PFSK-1 (cell line): ENCODE results near the gene FAM170A.

ENCODE experiments used
- FOXP2 ChIP-seq: optimal IDR thresholded peaks from 2 replicates; pipeline ENCODE3; 2011; ENCODE audit warnings: borderline replicate concordance, control low read depth, inconsistent platforms; ENCODE audit not compliant: insufficient read depth; ENCODE audit errors: extremely low read length, extremely low read depth
- POLR2AphosphoS5 ChIP-seq: IDR thresholded peaks from 2 replicates; pipeline ENCODE4 v1.6.1; 2012; ENCODE audit warnings: low read depth, mild to moderate bottlenecking, control low read depth, low read length, moderate library complexity
- SIN3A ChIP-seq: IDR thresholded peaks from 2 replicates; pipeline ENCODE4 v1.6.1; 2012; ENCODE audit warnings: mild to moderate bottlenecking, low read length, moderate library complexity, borderline replicate concordance; ENCODE audit not compliant: insufficient read depth
- TAF1 ChIP-seq: IDR thresholded peaks from 2 replicates; pipeline ENCODE4 v1.6.1; 2012; ENCODE audit warnings: low read length, control low read depth, borderline replicate concordance; ENCODE audit not compliant: insufficient read depth
- TF ChIP-seq, protein P1 (sequence below), 2 experiments: IDR thresholded peaks; 2 replicates each; pipeline versions ENCODE4 v1.6.1 to v1.8.0; 2011 to 2012; ENCODE audit warnings: low read depth in 2 of 2, low read length in 2 of 2, control low read depth in 1 of 2, inconsistent platforms in 1 of 2, mild to moderate bottlenecking in 1 of 2, moderate library complexity in 1 of 2; ENCODE audit not compliant: insufficient read depth in 1 of 2

The FAM170A gene

DNA sequence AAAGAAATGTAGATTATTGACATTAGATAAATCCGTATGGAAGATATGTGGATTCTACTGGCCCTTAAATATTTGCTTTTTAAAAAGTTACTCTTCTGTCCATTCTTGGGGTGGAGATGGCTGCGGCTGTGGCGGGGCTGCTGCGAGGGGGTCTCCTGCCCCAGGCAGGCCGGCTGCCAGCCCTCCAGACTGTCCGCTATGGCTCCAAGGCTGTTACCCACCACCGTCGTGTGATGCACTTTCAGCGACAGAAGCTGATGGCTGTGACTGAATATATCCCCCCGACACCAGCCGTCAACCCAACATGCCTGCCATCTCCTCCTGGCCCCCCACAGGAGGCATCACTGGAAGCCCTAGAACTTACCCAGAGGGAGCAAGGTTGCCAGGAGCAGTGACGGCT, 50.7 kb downstream of the FAM170A start:
- TF ChIP-seq FOXP2 (no peak), TAF1 (no peak), SIN3A (no peak), POLR2AphosphoS5 (no peak)
- TF ChIP-seq, protein P1, sequence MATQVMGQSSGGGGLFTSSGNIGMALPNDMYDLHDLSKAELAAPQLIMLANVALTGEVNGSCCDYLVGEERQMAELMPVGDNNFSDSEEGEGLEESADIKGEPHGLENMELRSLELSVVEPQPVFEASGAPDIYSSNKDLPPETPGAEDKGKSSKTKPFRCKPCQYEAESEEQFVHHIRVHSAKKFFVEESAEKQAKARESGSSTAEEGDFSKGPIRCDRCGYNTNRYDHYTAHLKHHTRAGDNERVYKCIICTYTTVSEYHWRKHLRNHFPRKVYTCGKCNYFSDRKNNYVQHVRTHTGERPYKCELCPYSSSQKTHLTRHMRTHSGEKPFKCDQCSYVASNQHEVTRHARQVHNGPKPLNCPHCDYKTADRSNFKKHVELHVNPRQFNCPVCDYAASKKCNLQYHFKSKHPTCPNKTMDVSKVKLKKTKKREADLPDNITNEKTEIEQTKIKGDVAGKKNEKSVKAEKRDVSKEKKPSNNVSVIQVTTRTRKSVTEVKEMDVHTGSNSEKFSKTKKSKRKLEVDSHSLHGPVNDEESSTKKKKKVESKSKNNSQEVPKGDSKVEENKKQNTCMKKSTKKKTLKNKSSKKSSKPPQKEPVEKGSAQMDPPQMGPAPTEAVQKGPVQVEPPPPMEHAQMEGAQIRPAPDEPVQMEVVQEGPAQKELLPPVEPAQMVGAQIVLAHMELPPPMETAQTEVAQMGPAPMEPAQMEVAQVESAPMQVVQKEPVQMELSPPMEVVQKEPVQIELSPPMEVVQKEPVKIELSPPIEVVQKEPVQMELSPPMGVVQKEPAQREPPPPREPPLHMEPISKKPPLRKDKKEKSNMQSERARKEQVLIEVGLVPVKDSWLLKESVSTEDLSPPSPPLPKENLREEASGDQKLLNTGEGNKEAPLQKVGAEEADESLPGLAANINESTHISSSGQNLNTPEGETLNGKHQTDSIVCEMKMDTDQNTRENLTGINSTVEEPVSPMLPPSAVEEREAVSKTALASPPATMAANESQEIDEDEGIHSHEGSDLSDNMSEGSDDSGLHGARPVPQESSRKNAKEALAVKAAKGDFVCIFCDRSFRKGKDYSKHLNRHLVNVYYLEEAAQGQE (IDR thresholded peaks at IDR 0.05; ENCODE audit: insufficient read depth in 1 of 2, low read depth in 2 of 2, low read length in 2 of 2), result no peak

DNA sequence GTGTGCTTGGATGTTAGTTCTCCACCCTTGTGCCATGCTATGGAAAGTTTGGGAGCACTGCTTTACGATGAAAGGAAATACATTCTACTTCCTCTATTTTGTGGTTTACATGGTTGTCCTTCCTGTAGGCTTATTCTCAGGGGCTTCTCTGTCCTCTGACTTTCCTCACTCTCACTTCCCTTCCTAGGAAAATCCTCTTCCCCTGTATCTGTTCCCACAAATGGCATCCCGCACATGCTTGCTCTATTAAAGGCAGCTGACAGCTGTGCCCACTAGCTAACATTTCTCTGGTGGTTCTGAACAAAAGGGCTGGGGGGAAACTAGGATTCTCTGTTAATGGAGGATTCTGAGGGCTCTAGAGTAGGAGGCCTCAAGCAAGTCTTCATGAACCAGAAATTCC, 52.4 kb downstream of the FAM170A start:
- TF ChIP-seq TAF1 (no peak), SIN3A (no peak), POLR2AphosphoS5 (no peak), FOXP2 (no peak)
- TF ChIP-seq, protein P1 (IDR thresholded peaks at IDR 0.05; ENCODE audit: insufficient read depth in 1 of 2, low read depth in 2 of 2, low read length in 2 of 2), result no peak

DNA sequence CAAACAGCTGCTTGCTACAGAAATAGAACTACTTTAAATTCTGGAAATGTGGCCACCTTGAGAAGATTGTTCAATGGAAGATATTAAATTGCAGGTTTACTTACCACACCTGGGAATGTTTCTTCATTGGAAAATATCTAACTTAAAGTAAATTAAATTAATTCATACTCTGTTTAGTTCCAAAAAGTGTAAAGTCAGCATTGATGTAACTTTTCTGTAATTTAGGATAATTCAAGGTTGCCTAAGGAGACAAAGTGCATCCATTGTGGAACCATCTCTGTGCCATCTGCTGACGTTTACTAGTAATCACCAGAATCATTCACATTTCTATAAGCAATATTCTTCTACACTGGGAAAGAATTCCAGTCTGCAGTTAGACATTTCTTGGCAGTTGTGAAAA, 53.0 kb downstream of the FAM170A start:
- TF ChIP-seq SIN3A, result no peak
- no peak for TF ChIP-seq FOXP2
- TF ChIP-seq, protein P1 (IDR thresholded peaks at IDR 0.05; ENCODE audit: insufficient read depth in 1 of 2, low read depth in 2 of 2, low read length in 2 of 2), result no peak
- no peak for TF ChIP-seq TAF1
- TF ChIP-seq POLR2AphosphoS5, result no peak
